H1 (cell line): ENCODE results near the gene SNX30.

Source experiments
- BACH1 ChIP-seq: IDR thresholded peaks from 2 replicates; pipeline ENCODE4 v1.6.1; 2012; ENCODE audit warnings: low read length, improper control_type of control experiment
- CREB1 ChIP-seq: IDR thresholded peaks from 2 replicates; pipeline ENCODE4 v1.6.1; 2012; ENCODE audit warnings: inconsistent platforms
- RBBP5 ChIP-seq: IDR thresholded peaks from 2 replicates; pipeline ENCODE4 v1.7.1; 2012; ENCODE audit warnings: low read depth, mild to moderate bottlenecking, inconsistent platforms, low read length, moderate library complexity, borderline replicate concordance

DNA sequence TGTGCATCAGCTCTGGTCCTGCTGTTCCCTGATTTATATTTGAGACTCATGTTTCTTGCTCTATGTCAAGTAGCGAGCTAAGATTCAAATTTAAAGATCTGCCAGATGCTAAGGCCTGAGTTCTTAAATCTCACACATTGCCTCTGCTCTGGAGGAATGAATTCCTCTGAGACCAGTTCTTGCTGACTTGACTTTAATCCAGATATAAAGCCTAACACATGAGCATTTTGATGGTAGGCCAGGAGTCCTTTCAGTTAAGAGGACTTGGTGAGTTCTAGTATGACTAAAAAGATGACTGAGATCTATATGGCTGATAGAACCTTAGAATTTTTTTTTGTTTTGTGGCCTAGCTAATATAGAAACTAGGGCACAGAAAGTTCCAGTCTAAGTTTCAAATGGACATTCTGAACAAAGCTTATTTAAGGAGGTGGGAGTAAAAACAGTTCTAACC lies 31.3 kb upstream of the SNX30 start:
- TF ChIP-seq BACH1, result no peak
- no peak for TF ChIP-seq RBBP5
- no peak for TF ChIP-seq CREB1
